ENCODE data around the gene EHD4.

DNA sequence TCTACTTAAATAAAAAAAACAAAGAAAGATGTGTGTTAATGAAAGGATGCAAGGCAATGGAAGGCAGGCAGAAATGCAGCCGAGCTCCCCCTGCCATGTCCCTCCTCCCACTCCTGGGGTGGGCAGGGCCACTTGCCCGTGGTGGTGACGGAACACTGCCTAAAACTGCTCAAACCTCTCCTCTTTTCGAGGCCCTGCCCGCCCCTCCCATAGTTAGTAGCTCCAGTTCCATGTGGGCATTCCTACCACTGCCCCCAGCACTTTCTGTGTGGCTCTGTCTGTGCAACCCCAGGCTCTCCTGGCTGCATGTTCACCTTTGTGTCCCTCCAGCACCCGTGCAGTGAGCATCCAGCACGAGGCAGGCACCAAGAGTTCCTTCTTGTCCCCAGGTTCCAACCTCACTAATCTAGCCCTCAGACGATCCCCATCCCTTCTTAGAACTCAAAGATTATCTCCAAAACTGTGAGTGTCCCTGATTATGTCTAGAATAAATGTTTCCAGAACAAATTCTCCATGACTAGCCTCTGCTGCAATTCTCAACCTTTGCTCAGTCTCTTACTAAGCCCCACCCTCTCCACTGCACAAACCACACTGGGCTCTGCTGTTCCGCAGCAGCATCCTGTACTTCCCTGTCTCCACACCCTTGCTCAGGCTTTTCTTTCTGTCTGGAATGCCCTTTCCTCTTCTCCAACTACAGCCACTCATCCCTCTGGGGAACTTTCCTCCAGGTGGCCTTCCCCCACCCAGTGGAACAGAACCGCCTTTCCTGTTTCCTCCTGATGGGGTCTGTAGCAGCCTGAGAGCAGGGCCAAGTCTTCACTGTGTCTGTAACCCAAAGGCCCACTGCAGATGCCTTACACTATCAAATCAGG, 45.9 kb downstream of the EHD4 start:
- TF ChIP-seq CTCF (IDR thresholded peaks at IDR 0.05; ENCODE audit: low read length), result no peak
- TF ChIP-seq EZH2 (optimal IDR thresholded peaks at IDR 0.05; ENCODE audit: low read depth, low read length), result no peak
- TF ChIP-seq EZH2phosphoT487 (IDR thresholded peaks at IDR 0.05; ENCODE audit: low read length), result no peak

Data from MM.1S (cell line).